Measurements from ENCODE around the gene CCDC197. TPM values are rescaled to one million over a fixed set of nuclear protein-coding genes. Genes with fewer than 3 reads are reported as not detected.

Gene CCDC197
- total RNA-seq, 4 donors from 2014 or later, result not detected

DNA sequence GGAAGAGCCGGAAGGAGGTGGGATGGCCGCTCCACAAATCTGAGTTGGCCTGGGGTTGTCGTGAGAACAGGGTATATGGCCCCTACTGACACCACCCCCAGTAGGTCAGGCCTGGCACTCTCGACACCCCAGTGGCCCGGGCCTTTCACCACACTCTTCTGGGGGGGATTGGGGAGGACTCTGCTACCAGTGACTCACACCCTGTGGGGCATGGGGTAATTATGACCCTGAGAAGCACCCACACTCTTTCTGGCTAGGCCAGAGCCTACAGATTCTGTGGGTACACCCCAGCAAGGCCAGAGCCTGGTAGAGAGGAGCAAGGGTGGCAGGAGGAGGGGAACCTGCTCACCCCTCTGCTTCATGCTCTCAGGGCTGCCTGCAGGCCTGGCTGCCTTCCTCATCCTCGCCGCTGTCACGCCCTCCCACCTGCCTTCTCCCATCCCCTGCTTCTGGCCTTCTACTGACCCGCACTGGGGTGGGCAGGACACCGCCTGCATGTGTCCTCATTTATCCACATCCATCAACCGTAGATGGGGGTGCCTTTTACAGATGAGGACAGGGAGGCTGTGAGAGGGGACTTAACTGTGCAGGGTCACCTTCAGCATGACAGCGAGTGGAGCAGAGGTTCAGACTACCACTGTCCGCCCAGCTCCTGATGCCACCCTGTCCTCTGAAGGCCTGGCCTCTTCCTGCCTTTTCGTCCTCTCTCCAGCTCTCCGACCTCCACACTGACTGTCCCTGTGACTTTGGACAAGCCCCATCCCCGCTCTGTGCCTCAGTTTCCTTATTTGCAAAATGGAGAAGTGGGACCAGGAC is 39.1 kb upstream of the CCDC197 start:
- TF ChIP-seq, protein P1, sequence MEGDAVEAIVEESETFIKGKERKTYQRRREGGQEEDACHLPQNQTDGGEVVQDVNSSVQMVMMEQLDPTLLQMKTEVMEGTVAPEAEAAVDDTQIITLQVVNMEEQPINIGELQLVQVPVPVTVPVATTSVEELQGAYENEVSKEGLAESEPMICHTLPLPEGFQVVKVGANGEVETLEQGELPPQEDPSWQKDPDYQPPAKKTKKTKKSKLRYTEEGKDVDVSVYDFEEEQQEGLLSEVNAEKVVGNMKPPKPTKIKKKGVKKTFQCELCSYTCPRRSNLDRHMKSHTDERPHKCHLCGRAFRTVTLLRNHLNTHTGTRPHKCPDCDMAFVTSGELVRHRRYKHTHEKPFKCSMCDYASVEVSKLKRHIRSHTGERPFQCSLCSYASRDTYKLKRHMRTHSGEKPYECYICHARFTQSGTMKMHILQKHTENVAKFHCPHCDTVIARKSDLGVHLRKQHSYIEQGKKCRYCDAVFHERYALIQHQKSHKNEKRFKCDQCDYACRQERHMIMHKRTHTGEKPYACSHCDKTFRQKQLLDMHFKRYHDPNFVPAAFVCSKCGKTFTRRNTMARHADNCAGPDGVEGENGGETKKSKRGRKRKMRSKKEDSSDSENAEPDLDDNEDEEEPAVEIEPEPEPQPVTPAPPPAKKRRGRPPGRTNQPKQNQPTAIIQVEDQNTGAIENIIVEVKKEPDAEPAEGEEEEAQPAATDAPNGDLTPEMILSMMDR (IDR thresholded peaks at IDR 0.05; ENCODE audit: low read depth), result no peak

DNA sequence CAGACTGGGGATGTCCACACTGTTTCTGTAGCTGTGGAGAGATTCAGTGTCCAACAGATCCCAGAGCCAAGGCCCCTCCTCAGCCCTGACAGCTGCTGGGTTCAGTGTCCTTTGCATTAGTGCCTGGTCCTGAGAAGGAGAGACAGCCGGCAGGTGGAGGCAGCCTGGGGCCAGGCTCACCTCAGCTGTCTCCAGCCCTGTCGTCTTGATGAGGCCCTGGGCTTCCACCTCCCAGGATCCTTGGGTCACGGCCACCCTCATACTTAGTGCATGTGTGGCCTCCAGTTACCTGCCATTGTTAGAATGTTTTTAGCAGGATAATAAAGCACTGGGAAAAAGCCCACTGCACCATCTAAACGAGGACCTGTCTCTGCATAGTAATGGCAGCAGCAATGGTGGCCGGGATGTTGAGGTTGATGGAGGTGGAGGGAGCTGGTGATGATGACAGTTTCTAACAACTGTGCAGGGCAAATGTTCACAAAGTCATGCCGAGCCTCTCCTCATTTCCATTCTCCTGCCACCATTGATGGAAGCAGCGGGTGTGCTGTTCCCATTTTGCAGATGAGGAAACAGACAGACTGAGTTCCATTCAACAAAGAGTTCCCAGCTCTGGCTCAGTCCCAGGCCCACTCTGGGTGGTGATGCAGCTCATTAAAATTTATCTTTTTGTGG is 38.4 kb upstream of the CCDC197 start:
- TF ChIP-seq, protein P1 (IDR thresholded peaks at IDR 0.05; ENCODE audit: low read depth), result no peak

DNA sequence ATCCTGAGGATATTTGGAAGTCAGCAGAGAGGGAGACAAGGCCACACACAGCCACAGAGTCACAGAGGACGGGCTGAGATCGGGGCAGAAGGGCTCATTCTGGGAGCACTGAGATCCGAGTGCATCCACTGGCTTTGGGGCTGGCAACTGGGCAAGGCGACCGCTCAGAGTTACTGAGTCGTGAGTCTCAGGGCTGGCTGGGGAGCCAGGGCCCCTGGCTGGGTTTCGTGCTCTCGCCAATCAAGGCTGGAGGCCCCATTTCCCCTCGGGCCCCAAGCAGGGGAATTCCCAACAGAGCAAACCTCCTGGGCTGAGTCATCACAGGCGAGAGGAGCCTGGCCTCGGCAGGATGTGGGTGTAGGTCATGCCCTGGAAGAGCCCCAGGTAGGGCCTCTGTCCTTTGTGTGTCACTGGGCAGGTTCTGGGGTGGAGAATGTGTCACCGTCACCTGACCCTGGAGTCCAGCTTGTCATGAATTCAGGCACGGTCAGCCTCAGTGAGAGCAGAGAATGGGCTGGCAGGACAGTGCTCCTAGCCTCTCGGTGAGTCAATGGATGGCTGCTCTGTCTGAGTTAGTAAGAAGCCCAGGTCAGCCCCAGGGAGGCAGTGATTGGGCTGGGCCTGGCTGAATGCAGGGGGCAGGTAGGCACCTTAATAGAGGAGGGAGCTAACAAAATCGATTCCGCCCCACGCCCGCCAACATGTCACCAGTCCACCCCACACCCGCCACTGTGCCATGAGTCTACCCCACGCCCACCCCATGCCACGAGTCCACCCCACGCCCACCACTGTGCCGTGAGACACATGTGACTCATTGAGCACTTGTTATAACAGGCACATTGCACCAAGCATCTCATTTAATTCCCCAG is 37.6 kb upstream of the CCDC197 start:
- TF ChIP-seq, protein P1 (IDR thresholded peaks at IDR 0.05; ENCODE audit: low read depth), result no peak

DNA sequence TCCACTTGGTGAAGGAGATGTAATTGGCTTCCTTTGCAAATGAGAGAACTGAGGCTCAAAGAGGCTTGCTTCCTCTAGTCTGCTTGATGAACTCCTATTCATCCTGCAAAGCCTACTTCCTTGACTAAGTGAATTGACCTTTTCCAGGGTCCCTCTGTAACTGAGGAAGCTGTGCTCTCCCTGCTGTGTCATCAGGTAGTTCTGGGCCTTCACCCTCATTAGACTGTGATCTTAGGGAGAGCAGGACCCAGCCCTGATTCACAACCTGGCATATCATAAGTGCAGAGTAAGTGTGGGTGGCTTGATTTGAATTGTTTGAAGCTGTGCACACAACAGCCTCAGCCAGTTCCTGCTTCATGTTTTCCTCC is 37.0 kb upstream of the CCDC197 start:
- TF ChIP-seq, protein P1 (IDR thresholded peaks at IDR 0.05; ENCODE audit: low read depth), result no peak

DNA sequence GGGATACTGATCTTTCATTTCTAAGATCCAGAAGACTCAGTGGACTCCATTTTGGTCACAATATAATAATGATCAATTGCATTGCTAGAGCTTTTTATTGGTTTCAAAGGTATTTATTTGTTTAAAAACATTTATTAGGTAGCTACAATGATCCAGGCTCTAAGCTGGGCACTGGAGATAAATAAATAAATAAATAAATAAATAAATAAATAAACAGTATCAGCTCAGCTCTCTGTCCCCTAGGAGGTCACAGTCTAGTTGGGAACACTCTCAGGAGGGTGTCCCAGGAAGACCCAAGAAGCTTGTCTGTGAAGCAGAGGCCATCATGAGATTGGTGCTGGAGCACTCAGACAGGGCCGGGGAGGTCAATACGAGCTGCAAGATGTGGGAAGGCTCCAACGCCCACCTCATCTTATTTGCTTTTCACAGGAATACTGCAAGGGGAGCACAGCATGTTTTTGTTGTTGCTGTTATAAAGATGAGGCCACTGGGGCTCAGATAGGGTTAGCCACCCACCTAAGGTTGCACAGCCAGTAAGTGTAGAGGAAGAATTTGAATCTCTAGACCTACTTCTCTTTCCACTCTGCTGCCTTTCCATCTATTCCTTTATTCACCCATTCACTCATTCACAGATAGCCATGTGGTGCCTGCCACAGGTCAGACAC is 36.2 kb upstream of the CCDC197 start:
- TF ChIP-seq, protein P1 (IDR thresholded peaks at IDR 0.05; ENCODE audit: low read depth), result no peak

DNA sequence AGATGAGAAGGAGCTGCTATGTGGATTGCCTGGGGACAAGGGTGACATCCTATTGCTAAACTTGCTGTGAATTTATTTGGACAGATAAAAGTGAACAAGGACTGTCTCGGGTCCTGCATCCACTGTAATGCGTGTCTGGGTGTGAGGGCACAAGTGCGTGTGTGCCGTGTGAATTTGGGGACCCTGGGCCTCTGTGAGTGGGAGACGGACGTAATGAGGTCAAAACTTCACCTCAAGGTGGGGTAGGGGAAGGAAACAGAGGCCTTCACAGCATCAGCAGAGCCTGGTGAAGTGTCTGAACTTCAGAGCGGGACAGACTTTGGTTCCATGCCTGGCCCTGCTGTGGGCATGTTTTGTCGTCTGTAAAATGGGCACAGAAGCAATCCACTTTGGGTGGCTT is 35.5 kb upstream of the CCDC197 start:
- TF ChIP-seq, protein P1 (IDR thresholded peaks at IDR 0.05; ENCODE audit: low read depth), result no peak
